OCI-LY1 (cell line): Measurements from ENCODE around the gene CCDC138.

Experiments
- H2AFZ ChIP-seq: fragments of 200-600 bp; sonication (generic), shearing (Covaris generic); 2 replicates; pipeline ENCODE4 v1.6.0; 2014; ENCODE audit warnings: antibody characterized with exemption, mild to moderate bottlenecking, low read length
- H3F3A ChIP-seq: fragments of 200-600 bp; sonication (generic), shearing (Covaris generic); 2 replicates; pipeline ENCODE4 v1.6.0; 2014; ENCODE audit warnings: mild to moderate bottlenecking, antibody characterized with exemption, low read length, moderate library complexity; ENCODE audit not compliant: insufficient read depth
- H3K27ac ChIP-seq: fragments of 200-600 bp; sonication (generic); 2 replicates; pipeline ENCODE4 v1.5.1; 2014; ENCODE audit warnings: low read length, mixed run types, mild to moderate bottlenecking, low read depth; ENCODE audit not compliant: poor library complexity, severe bottlenecking
- H3K27me3 ChIP-seq: fragments of 200-600 bp; sonication (generic); 2 replicates; pipeline ENCODE4 v1.6.0; 2014; ENCODE audit warnings: antibody characterized with exemption, mild to moderate bottlenecking, low read length, moderate library complexity; ENCODE audit not compliant: insufficient read depth
- H3K36me3 ChIP-seq: fragments of 200-600 bp; sonication (generic); 2 replicates; pipeline ENCODE4 v1.6.1; 2014; ENCODE audit warnings: mild to moderate bottlenecking, antibody characterized with exemption, low read length, moderate library complexity, mixed read lengths; ENCODE audit not compliant: insufficient read depth
- H3K4me1 ChIP-seq: fragments of 200-600 bp; sonication (generic); 2 replicates; pipeline ENCODE4 v1.5.1; 2014; ENCODE audit warnings: mild to moderate bottlenecking, low read length, moderate library complexity; ENCODE audit not compliant: insufficient read depth, severe bottlenecking
- H3K4me2 ChIP-seq: fragments of 200-600 bp; sonication (generic), shearing (Covaris generic); 2 replicates; pipeline ENCODE4 v1.6.1; 2014; ENCODE audit warnings: low read length
- H3K4me3 ChIP-seq: fragments of 200-600 bp; sonication (generic); 2 replicates; pipeline ENCODE4 v1.5.1; 2014; ENCODE audit warnings: low read length, low read depth, mild to moderate bottlenecking, mixed read lengths; ENCODE audit not compliant: poor library complexity, severe bottlenecking
- H3K79me2 ChIP-seq: fragments of 200-600 bp; shearing (Covaris generic); 2 replicates; pipeline ENCODE4 v1.6.1; 2016; ENCODE audit warnings: mixed run types, low read length, mixed read lengths; ENCODE audit not compliant: insufficient read depth
- H3K9ac ChIP-seq: fragments of 200-600 bp; sonication (generic), shearing (Covaris generic); 2 replicates; pipeline ENCODE4 v1.6.1; 2014; ENCODE audit warnings: mild to moderate bottlenecking, low read length, mixed read lengths
- H3K9me2 ChIP-seq: fragments of 200-600 bp; sonication (generic), shearing (Covaris generic); 2 replicates; pipeline ENCODE4 v1.6.1; 2014; ENCODE audit warnings: low read depth, mild to moderate bottlenecking, low read length, mixed read lengths
- H3K9me3 ChIP-seq: fragments of 200-600 bp; shearing (Covaris generic); 2 replicates; pipeline ENCODE4 v1.6.1; 2014; ENCODE audit warnings: low read length, mixed read lengths
- H4K20me1 ChIP-seq: fragments of 200-600 bp; sonication (generic), shearing (Covaris generic); 2 replicates; pipeline ENCODE4 v1.6.0; 2016; ENCODE audit warnings: mild to moderate bottlenecking, low read length; ENCODE audit not compliant: insufficient read depth
- CTCF ChIP-seq: fragments of 200-600 bp; sonication (generic), shearing (Covaris generic); IDR thresholded peaks from 2 replicates; pipeline ENCODE4 v1.5.1; 2017; ENCODE audit warnings: mild to moderate bottlenecking, antibody characterized with exemption, low read length, moderate library complexity, mixed read lengths
- EZH2 ChIP-seq: fragments of 200-600 bp; sonication (generic), shearing (Covaris generic); IDR thresholded peaks from 2 replicates; pipeline ENCODE4 v1.8.0; 2017; ENCODE audit warnings: borderline replicate concordance, mixed run types, mild to moderate bottlenecking, antibody characterized with exemption, low read length, moderate library complexity, mixed read lengths

The CCDC138 gene

GRCh38 chr2:108853421-108853820, 66.8 kb downstream of the CCDC138 start:
- Histone ChIP-seq H3K4me2 (no peak overlapping the region), H3K9ac (no peak overlapping the region), H3K27me3 (no peaks in the 10 kb centered on the region), H3K4me3 (no peak overlapping the region), H3K4me1 (no peaks in the 10 kb centered on the region), H3F3A (no peaks in the 10 kb centered on the region), H4K20me1 (no peaks in the 10 kb centered on the region), H2AFZ (no peak overlapping the region), H3K79me2 (no peaks in the 10 kb centered on the region), H3K9me2 (no peaks in the 10 kb centered on the region), H3K9me3 (no peaks in the 10 kb centered on the region), H3K36me3 (peaks cover 37% of the 10 kb centered on the region), H3K27ac (no peak overlapping the region)
- TF ChIP-seq CTCF (no peak), EZH2 (no peak)

GRCh38 chr2:108854484-108854883, 67.9 kb downstream of the CCDC138 start:
- H3K36me3 ChIP-seq: peaks cover 33% of the 10 kb centered on the region
- no peaks in the 10 kb centered on the region for H3K79me2 ChIP-seq
- H4K20me1 ChIP-seq: no peaks in the 10 kb centered on the region
- H3K9ac ChIP-seq: no peak overlapping the region
- no peak overlapping the region for H3K4me2 ChIP-seq
- no peaks in the 10 kb centered on the region for H3K9me3 ChIP-seq
- H3K4me3 ChIP-seq: no peak overlapping the region
- no peaks in the 10 kb centered on the region for H3K27me3 ChIP-seq
- H3K27ac ChIP-seq: no peak overlapping the region
- H2AFZ ChIP-seq: no peak overlapping the region
- H3F3A ChIP-seq: no peaks in the 10 kb centered on the region
- no peaks in the 10 kb centered on the region for H3K4me1 ChIP-seq
- no peaks in the 10 kb centered on the region for H3K9me2 ChIP-seq
- TF ChIP-seq EZH2: no peak
- TF ChIP-seq CTCF: no peak

- peaks cover 31% of the 10 kb centered on the region for H3K36me3 ChIP-seq
- H2AFZ ChIP-seq: no peak overlapping the region
- no peaks in the 10 kb centered on the region for H3K27me3 ChIP-seq
- no peaks in the 10 kb centered on the region for H3K4me1 ChIP-seq
- H3F3A ChIP-seq: no peaks in the 10 kb centered on the region
- H3K9ac ChIP-seq: no peak overlapping the region
- TF ChIP-seq EZH2: no peak
- peak; percentile 49; the same call in 1 of the 2 replicates for TF ChIP-seq CTCF
- no peaks in the 10 kb centered on the region for H3K9me3 ChIP-seq
- no peaks in the 10 kb centered on the region for H3K9me2 ChIP-seq
- H4K20me1 ChIP-seq: no peaks in the 10 kb centered on the region
- H3K27ac ChIP-seq: no peak overlapping the region
- H3K79me2 ChIP-seq: no peaks in the 10 kb centered on the region
- H3K4me3 ChIP-seq: no peak overlapping the region
- H3K4me2 ChIP-seq: no peak overlapping the region
These were observed 68.6 kb downstream of the CCDC138 start for GRCh38 chr2:108855194-108855593.
